GM20000 (cell line): ENCODE measurements around the gene MYCN.

ENCODE experiments used
- DNase-seq: peaks from one replicate; pipeline ENCODE4 v3.0.0; 2012; ENCODE audit warnings: low spot score
- TF ChIP-seq, protein P1 (sequence below): IDR thresholded peaks from 2 replicates; pipeline ENCODE4 v1.5.1; 2012; ENCODE audit warnings: mild to moderate bottlenecking, control low read depth; ENCODE audit errors: extremely low read depth, missing control alignments

Gene MYCN

GRCh38 chr2:15992457-15993231, 52.3 kb downstream of the MYCN start:
- TF ChIP-seq, protein P1, sequence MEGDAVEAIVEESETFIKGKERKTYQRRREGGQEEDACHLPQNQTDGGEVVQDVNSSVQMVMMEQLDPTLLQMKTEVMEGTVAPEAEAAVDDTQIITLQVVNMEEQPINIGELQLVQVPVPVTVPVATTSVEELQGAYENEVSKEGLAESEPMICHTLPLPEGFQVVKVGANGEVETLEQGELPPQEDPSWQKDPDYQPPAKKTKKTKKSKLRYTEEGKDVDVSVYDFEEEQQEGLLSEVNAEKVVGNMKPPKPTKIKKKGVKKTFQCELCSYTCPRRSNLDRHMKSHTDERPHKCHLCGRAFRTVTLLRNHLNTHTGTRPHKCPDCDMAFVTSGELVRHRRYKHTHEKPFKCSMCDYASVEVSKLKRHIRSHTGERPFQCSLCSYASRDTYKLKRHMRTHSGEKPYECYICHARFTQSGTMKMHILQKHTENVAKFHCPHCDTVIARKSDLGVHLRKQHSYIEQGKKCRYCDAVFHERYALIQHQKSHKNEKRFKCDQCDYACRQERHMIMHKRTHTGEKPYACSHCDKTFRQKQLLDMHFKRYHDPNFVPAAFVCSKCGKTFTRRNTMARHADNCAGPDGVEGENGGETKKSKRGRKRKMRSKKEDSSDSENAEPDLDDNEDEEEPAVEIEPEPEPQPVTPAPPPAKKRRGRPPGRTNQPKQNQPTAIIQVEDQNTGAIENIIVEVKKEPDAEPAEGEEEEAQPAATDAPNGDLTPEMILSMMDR: no peak
- DNase-seq: no peak

DNA sequence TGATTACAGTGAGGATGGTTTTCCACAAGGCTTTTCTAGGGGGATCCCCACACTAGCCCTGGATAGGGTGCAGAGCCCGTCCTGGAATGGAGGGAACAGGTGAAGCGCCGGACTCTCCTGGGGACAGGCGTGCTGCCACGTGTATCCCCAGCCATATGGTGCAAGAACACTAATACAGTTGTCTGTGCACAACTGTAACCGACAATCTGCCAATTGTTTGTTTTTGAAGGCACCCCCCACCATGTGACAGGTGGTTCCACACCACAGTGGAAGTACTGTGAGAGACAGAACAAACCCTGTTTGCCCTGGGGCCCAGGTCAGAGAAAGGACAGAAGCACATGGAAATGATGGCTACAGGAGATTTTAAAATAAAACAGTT, 52.9 kb downstream of the MYCN start:
- no peak for DNase-seq
- TF ChIP-seq, protein P1: no peak

DNA sequence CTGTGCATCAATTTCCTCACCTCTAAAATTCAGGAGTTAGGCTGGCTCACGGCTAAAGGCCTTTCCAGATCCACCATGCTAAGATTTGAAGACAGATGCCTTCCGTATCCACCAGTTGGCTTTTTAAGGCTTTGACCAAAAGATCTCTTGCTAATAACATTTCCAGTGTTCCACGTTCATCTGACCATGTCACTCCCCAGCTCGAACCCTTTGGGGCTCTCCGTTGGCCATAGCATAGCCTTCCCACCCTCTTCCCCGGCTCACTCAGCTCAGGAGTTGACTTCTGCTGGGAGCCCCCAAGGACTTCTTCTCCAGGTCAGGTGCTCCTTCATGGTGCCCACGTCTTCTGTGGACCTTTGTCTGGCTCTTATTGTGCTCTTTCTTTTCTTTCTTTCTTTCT, 53.3 kb downstream of the MYCN start:
- no peak for DNase-seq
- TF ChIP-seq, protein P1: no peak

GRCh38 chr2:15995603-15996002, 55.3 kb downstream of the MYCN start:
- TF ChIP-seq, protein P1: no peak
- DNase-seq: no peak
